Hypothalamus (tissue), 51 donors: ENCODE measurements around the gene CUEDC1.

Experiments used
- DNase-seq, 51 donors: peaks; one replicate each; lab custom pipeline; 2025; lab: John Stamatoyannopoulos, UW

CUEDC1 gene

GRCh38 chr17:57885148-57885915, 69.9 kb downstream of the CUEDC1 start:
- DNase-seq, result no peak

- peak in 10 of 51 donors; percentile 15 to 45 (median 24) for DNase-seq
Measured at GRCh38 chr17:57881783-57882351, 73.3 kb downstream of the CUEDC1 start.

- DNase-seq, result no peak
Measured at GRCh38 chr17:57881143-57881542, 74.1 kb downstream of the CUEDC1 start.

DNA sequence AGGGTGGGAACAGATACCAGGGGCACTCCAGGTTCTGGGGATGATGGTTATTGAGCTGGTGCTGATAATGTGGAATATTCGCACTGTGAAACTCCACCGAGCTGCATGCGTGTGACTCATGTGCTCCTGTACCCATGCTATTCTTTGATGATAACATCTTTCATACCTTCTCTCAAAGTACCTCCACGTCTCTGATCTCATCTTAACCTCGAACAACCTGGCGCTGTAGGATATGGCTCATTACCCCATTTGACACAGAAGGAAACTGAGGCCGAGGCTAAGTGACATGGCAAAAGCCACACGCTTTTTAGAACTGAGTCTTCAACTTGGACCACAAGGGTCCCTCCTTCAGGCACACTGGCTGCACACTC, 75.1 kb downstream of the CUEDC1 start:
- DNase-seq, result no peak

- DNase-seq, result peak in 1 of 51 donors; percentile 17
Measured at GRCh38 chr17:57879437-57880085, 75.7 kb downstream of the CUEDC1 start.

- no peak for DNase-seq
Measured at GRCh38 chr17:57877803-57878377, 77.3 kb downstream of the CUEDC1 start.

DNA sequence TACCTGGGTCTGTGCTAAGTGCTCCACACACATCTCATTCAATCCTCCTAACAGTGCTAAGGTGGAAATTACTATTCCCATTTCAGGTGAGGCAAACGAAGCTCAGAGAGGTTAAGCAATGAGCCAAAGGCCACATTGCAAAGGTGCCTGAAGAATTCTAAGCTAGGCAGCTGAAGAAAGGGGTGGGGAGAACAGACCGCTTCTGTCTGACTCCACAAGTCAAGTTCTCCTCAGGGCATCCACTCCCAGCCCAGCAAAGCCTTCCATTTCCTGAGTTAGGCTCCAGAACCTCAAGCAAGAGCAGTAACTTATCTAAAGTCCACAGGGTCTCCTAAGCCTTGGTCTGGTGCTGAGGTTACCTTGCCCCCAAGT, 78.4 kb downstream of the CUEDC1 start:
- no peak for DNase-seq

GRCh38 chr17:57876023-57876865, 79.0 kb downstream of the CUEDC1 start:
- DNase-seq, result no peak

- DNase-seq, result peak in 46 of 51 donors; percentile 17 to 89 (median 72)
Measured at GRCh38 chr17:57875290-57876022, 79.8 kb downstream of the CUEDC1 start.

- peak in 48 of 51 donors; percentile 29 to 90 (median 78) for DNase-seq
Measured at GRCh38 chr17:57874434-57875289, 80.5 kb downstream of the CUEDC1 start.

GRCh38 chr17:57874058-57874419, 81.2 kb downstream of the CUEDC1 start:
- no peak for DNase-seq

DNA sequence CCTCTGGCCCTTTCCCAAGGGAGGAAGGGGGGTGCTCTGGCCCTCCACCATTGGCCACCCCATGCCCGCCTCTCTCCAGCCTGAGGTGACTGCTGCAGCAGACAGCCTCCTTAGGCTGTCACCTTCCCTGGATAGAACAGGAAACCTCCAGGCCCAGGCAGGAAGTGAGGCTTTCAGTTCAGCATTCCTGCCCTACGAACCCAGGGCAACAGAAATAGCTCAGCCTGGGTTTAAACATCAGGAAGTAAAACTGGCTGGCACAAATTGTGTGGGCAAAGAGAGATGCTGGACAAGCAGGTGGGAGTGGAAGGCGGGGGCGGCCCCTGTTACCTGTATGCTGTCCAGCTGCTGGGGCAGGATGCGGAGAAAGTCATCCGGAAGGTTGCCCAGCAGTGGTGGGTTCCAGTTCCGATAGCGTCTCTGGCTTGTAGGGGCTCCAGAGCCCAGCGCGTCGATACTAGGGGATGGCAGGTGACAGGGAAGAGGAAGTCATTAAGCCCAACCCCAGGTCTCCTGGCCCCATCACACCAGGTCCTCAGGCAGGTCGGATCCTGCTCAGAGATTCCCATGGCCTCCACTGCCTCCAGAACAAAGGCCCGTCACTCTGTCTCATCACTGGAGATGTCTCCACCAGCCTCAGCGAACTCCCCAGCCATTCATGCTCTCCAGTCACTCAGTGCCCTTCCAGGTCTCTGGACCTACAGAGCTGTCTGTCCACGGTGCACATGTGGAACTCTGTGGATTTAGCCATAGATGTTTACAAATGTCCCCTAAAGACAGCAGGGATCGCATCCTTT, 81.8 kb downstream of the CUEDC1 start:
- DNase-seq, result peak in 9 of 51 donors; percentile 19 to 62 (median 31)

DNA sequence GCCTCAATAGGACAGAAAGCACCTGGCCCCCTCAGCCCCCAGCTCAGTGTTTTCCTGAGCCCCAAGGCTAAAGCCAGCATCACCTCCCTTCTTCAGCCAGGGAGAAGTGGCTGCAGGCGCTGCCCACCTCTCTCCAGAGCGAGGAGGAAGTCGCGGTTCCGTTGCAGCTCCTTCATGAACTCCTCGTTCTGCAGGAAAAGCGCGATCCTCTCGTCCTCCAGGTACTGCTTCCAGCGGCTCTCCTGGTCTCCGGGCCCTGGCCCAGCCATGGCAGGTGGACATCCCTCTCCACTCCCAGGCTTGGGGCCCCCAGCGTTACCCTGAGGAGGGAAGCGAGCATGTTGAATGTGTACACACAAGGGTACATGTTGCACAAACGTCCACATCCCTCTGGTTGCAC, 82.7 kb downstream of the CUEDC1 start:
- peak in 1 of 51 donors; percentile 10 for DNase-seq

DNA sequence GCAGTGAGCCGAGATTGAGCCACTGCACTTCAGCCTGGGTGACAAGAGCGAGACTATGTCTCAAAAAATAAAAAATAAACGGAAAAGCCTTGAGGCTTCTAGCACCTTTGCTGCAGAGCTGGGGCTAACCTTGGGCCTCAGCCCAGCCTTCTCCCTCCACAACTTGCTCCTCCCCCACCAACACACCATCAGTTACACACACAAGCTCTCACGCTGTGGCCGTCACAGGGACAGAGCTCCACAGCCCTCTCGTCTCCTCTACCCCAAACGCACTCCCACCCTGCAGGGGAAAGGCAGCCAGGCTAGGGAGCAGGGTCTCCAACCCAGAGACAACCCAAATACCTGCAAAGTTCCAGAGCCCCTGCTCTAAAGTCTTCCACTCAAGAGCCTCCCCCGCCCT, 83.3 kb downstream of the CUEDC1 start:
- no peak for DNase-seq

DNA sequence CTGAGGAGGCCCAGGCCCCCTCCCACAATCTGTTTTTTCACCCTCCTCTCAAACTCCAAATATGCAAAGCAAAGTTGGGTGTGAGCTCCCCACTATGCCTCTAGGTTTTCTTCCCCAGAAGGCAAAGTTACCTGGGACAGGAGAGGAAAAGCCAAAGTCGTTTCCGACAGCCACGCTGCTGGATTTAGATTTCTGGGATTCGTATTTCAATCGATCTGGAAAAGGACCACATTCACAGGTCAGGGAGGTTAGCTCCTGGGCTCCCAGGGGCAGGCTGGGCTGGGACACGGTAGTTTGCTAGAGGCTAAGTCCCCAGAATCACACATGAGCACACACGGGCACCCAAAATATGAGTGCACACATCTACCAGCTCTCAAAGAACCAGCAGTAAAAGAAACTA, 84.1 kb downstream of the CUEDC1 start:
- DNase-seq, result no peak

DNA sequence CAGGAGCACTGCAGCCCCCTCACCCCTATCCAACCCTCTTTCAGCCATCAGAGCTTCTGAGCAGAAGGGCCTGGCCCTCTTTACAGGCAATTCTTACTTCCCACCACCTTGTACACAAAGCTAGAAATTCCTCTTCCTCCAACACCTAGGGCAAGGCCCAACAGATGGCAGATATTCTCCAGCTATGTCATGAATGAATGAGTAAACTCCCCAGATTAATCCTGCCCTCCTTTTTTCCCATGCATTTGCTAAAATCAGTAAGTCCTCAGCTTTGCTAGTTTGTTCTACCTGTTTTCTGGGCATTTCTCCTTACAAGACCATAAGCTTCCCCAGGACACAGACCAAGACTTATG, 85.0 kb downstream of the CUEDC1 start:
- no peak for DNase-seq

GRCh38 chr17:57869617-57870282, 85.5 kb downstream of the CUEDC1 start:
- no peak for DNase-seq
